OCI-LY1 (cell line): ENCODE measurements around the gene NSRP1.

Experiments
- EZH2 ChIP-seq: fragments of 200-600 bp; sonication (generic), shearing (Covaris generic); IDR thresholded peaks from 2 replicates; pipeline ENCODE4 v1.8.0; 2017; ENCODE audit warnings: borderline replicate concordance, mixed run types, mild to moderate bottlenecking, antibody characterized with exemption, low read length, moderate library complexity, mixed read lengths
- TF ChIP-seq, protein P1 (sequence below): fragments of 200-600 bp; sonication (generic), shearing (Covaris generic); IDR thresholded peaks from 2 replicates; pipeline ENCODE4 v1.5.1; 2017; ENCODE audit warnings: mild to moderate bottlenecking, antibody characterized with exemption, low read length, moderate library complexity, mixed read lengths

DNA sequence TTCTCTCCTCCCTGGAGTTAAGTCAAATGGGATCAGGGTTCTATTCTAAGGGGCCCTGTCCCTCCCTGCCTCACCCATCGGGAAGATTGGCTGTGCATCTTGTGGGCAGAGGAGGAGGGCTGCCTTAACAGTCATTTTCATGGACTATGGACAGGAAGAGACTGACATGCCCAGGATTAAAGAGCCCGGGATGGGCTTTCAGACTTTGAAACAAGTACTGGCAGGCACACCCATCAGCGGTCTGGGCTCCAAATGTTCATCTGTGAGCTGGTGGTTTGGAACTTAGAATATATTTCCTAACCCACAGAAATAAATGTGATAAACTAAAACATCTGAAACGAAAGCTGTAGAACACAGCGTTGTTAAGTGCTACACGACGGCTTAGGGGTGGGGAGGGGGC, 112.4 kb downstream of the NSRP1 start:
- no peak for TF ChIP-seq EZH2
- TF ChIP-seq, protein P1, sequence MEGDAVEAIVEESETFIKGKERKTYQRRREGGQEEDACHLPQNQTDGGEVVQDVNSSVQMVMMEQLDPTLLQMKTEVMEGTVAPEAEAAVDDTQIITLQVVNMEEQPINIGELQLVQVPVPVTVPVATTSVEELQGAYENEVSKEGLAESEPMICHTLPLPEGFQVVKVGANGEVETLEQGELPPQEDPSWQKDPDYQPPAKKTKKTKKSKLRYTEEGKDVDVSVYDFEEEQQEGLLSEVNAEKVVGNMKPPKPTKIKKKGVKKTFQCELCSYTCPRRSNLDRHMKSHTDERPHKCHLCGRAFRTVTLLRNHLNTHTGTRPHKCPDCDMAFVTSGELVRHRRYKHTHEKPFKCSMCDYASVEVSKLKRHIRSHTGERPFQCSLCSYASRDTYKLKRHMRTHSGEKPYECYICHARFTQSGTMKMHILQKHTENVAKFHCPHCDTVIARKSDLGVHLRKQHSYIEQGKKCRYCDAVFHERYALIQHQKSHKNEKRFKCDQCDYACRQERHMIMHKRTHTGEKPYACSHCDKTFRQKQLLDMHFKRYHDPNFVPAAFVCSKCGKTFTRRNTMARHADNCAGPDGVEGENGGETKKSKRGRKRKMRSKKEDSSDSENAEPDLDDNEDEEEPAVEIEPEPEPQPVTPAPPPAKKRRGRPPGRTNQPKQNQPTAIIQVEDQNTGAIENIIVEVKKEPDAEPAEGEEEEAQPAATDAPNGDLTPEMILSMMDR: no peak
